HT-29 (cell line): ENCODE data around the gene ENOX1. TPM values are rescaled to one million over a fixed set of nuclear protein-coding genes. Genes with fewer than 3 reads are reported as not detected.

Source experiments
- DNase-seq: peaks from one replicate; pipeline ENCODE4 v3.0.0-alpha.2; 2015; ENCODE audit warnings: low spot score
- total RNA-seq: library from RNA; depleted of rRNA; stranded (reverse); fragments of >200 nt; shearing (Covaris generic); gene quantifications from 2 replicates; pipeline ENCODE4 v1.2.3, GENCODE V29; 2014

ENOX1 gene
- total RNA-seq, 1 experiment from 2014 or later: 0.10 TPM

DNA sequence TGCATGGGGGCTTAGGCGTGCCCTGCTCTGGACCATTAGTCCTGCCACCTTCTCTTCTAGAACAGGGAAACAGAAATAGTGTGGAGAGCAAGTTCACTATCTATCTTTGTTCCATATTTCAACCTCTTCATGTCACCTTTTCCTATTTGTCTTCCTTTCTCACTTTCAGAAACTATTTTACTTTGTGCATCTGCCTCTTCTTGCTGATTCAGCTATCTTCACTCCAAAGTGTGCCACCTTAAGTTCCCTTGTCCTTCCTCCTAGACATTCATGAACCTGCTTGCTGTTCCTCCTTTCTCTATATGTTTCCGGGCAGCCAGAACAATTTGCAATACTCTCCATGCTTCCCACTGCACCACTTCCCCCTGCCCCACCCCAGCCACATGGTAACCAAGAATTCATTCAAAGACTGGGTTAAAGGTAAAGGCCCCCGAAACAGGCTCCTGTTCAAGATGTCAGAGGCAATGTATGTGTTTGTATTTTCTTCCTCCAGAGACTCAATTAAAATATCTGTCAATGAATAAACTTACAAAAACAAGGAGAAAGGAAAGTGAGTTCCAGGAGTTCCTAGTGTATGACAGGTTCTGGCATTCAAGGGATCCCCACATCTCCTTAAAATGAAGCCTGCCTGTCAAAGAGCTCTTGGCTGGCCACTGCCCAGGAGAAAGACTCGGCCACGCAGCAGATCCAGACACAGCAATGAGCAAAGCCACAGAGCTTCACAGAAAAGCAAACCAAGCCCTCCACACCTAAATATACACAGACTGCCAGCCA lies 495.3 kb downstream of the ENOX1 start:
- no peak for DNase-seq

DNA sequence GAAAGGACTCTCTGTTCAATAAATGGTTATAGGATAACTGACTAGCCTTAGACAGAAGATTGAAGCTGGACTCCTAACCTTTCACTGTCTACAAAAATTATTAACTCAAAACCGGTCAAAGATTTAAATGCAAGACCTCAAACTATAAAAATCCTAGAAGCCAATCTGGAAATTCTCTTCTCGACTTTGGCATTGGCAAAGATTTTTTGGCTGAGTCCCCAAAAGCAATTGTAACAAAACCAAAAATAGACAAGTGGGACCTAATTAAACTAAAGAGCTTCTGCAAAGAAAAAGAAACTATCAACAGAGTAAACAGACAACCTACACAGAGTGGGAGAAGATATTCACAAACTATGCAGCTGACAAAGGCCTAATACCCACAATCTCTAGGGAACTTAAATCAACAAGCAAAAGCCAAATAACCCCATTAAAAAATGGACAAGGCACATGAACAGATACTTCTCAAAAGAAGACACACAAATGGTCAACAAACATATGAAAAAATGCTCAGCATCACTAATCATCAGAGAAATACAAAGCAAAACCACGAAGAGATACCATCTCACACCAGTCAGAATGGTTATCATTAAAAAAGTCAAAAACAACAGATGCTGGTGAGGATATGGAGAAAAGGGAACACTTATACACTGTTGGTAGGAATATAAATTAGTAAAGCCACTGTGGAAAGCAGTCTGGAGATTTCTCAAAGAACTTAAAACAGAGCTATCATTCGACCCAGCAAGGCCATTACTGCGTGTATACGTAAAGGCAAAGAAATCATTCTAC lies 497.1 kb downstream of the ENOX1 start:
- no peak for DNase-seq

DNA sequence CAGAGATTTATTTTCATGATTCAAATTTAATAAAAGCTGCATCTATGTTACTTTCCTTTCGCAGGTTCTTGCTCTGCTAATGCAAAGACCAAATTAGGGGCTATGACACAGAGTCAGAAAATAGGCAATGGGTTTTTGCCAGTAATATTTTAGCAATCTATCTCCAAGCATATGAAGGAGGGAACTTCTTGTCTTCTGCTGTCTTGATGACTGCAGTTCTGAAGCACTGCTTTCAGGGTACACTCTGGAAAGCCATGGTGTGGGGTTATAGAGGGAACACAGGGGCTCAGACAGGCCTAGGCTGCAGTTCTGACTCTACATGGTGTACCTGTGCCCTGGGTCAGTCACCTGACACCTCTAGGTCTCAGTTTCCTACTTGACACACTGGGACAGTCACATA lies 500.0 kb downstream of the ENOX1 start:
- no peak for DNase-seq

DNA sequence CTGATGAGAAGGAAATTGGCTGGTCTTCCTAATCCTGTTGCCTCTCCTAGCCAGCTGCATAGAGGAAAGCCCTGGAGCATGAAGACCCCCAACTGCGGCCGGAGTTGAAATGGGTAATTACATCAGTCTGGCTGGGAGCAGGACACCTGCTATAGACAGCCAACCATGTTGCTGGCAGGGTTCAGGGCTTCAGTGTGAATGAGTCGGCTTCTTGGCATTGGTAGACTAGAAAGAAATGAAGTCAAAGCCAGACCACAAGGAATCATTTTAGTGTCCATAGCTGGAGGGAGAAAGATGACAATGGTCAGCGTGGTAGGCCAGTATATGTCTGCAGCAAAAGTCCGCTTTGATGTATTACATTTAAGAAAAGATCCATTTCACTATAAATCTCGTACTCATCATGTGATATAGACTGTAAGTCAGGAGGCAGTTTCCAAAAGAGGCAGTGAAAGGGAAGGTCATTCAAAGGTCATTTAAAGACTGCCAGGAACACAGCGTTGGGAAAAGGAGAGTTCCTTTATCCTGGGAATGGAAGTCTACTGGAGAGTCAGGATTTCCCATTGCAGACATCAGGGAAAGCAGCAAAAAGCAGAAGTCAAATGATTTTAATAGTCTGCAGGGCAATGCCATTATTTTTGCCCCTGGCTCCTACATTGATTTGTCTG lies 500.7 kb downstream of the ENOX1 start:
- no peak for DNase-seq

DNA sequence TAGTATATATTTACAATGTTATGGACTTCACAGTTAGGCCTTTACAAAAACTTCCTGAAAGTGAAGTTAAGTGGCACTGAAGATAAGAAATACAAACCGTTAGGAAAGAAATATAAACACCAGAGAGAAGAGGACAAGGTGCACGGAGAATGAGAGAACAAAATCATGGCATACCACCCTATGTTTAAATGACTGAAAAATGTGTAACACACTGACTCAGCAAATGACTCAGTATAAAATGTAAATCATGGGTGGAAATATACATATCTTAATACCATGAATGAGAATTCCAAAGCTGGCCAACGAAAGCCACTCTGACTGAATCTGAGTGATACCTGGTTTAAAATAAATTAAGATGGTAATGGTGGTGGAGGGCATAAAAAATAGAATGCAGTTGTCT lies 502.6 kb downstream of the ENOX1 start:
- no peak for DNase-seq

DNA sequence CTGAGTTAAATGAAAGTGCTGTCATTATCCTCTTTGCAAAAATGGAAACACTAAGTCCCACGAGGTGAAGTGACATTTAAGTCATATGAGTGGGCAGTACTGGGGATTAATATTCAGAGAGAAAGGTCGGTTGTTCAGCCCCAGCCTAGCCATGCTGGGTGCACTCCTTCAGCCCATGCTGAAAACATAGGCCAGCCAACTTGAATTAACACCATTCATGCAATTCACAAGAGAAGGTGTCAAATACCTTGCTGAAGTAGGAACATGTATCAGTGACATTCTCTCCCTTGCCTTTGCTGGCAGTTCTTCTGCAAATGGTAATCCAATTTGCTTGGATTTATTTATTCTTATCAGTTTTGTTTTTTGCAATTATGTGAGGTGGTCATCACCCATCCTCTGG lies 507.1 kb downstream of the ENOX1 start:
- DNase-seq: no peak

DNA sequence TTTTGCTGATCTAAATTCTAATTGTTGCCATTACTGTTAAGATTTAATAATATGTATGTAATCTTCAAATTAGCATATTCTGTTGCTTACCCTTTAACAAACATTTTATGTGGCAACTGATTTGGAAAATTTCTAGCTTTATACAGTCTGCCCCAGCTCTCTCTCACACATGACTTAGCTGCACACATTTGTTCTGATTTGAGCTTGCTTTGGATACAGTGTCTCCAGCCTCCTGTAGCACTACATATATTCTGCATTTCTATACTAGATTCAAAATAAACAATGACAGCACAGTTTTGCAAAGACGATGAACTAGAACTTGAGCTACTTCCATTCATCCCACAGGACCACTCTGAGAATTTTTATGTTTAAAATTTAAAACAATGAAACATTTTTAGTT lies 508.6 kb downstream of the ENOX1 start:
- DNase-seq: no peak

DNA sequence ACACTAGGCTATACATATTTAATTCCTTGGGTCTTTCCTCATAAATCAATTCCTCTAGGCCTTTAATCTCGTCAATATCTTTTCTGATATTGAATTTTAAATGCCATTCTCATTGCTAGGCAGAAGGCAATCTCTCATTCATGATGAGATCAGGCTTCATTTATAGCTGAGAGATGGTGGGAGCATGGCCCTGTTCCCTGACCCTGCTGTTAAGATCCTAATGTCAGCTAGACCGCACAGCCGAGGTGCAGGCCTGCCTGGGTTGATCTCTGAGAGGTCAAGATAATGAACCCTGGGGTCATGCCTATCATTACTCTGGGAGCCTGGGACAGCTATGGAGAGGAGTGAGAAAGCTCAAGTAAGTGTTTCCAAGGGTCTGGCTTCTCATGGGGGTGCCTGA lies 509.6 kb downstream of the ENOX1 start:
- no peak for DNase-seq

DNA sequence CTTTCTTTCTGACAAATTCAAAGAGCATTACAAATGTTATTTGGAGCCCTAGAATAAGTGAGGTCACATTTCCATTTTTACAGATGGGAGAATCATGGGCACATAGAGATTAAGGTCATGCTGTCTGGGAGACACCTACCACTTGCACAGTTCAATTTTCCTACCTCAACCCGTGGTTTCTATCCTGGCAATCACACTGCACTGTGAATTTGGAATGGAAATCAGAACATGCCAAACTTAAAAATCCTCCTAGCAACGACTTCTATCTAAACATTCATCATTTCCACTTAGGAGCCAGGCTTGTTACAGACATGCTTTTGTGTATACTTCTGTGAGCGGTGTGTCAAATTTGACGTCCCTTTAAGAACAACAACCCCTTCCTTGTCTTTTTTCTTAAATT lies 511.9 kb downstream of the ENOX1 start:
- DNase-seq: no peak

DNA sequence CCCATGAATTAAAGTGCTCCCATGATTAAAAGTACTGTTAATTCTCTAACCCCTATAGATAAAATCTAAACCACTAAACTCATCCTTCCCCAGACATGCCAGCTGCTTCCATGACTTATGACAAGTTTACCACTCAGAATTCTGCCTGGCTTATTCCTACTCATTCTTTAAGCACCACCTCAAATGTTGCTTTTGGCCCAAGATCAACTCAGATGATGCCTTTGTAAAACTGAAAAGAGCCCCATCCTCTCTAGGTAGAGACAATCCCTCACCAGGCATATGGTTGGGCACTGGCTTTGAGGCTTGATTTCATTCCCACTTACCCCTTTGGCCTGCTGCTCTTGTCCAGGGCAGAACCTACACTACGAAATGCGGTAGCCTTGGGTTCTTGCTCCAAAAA lies 513.4 kb downstream of the ENOX1 start:
- no peak for DNase-seq

DNA sequence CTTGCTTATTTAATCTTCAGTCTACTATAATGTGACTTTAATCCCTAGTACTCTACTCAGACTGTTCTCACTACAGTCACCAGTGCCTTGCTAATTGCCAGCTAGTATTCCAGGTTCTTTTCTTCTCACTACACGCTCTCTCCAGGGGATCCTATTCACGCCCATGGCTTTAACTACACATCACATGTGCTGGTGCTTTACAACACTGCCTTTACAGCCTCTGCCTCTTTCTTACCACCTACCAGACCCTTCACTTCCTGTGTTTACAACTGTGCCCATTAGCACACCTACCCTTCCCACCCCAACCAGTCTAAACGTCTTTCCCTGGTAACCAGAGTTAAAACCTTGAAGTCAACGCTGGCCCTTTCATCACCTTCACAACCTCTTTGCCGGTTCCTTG lies 513.9 kb downstream of the ENOX1 start:
- DNase-seq: no peak

DNA sequence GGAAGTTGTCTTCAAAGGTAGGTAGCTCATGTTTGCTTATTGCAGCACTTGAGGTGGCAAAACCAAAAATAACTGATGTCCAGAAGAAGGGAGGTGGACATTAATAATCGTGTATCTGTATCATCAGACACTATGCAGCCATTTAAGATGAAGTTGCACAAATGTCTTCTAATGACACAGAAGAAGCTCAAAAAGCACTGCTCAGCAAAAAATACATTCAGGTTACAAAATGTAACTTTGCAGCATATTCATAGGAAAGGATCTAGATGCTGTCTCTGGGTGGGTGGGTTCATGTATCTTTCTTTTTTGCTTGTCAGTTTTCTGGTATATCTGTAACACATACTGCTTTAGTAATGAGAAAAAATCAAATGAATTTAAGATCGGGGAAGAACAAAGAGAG lies 515.6 kb downstream of the ENOX1 start:
- DNase-seq: no peak

DNA sequence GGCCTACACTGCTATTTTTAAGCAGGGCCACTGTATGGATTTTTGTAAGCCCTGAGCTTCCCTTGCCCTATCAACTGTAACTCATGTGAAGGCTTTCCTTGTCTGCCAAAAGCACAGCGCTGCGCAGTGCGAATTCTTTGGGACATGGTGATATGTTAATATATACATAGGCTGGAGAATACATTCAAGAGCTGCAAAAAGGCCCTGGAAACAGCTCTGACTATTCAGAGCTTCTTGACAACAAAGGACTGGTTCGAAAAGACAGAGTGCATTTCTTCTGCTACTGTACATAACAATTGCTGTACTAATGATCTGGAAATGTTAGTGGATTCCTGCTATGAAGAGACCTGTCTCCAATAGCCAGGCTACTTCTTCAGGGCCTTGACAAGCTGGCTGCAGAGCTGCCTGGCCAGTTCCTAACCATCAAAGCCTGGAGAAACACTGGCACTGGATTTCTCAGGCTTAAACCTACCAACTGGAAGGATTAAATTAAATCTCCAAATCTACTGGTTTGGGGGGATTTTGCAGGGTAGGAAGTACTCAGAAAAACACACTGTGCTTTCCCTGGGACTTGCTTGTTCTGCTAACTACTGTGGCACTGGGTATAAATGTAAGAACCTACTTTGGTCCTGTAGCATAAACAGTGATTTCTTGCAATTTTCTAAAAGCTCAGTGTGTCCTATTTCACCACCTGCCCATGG lies 516.5 kb downstream of the ENOX1 start:
- no peak for DNase-seq

DNA sequence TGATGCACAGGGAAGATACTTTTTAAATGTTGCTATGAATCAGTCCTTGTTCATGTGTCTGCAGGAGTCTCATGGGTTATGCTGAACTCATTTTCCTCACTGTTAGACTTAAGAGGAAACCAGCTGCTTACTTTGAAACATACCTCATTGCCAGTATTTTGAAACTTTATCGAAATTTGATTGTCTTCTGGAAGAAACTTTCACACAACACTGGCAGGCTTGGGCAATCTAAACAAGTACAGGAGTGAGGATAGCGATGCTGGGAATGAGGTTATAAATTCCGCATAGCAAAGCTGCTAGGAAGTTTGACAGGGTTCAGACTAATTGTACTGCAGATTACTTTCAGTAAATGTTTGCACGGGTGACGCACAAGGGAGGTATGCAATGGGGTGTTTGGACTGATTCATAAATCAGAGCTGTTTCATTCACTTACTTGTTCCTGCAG lies 517.7 kb downstream of the ENOX1 start:
- DNase-seq: peak; percentile 63

DNA sequence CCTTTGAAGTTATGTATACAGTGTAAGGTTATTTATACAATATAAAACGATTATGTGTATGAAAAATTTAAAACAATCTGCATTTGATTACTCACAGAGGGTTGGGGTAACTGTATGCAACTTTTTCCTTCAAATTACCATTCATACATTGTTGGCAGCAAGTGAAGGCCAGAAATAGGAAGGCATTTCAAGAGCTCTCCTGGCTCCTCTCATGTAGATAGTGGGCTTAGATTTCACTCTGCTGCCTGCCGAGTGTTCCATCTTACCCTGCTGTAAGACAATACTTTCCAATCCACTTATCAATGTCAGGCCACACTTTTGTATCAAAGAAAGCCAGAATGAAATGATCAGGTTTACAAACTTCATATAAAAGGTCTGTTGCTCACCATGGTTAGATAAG lies 518.1 kb downstream of the ENOX1 start:
- DNase-seq: peak; percentile 6

DNA sequence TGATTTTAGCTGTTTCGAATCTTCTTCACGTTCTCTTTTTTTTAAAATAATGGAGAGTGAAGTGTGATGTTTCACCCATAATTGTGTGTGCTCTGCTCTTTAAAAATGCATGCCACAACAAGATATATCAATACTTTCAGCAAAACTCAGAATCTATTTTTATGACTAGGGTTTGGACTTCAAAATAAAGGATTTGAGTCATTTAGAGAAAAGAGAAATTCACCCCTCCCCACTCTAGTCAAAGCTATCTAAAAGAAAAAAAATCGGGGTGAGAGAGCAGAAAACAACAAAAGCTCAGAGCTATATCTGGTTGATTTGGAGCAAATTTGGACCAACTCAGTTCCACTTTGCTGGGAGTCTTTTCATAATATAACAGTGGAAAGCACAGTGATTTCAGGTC lies 518.9 kb downstream of the ENOX1 start:
- no peak for DNase-seq

DNA sequence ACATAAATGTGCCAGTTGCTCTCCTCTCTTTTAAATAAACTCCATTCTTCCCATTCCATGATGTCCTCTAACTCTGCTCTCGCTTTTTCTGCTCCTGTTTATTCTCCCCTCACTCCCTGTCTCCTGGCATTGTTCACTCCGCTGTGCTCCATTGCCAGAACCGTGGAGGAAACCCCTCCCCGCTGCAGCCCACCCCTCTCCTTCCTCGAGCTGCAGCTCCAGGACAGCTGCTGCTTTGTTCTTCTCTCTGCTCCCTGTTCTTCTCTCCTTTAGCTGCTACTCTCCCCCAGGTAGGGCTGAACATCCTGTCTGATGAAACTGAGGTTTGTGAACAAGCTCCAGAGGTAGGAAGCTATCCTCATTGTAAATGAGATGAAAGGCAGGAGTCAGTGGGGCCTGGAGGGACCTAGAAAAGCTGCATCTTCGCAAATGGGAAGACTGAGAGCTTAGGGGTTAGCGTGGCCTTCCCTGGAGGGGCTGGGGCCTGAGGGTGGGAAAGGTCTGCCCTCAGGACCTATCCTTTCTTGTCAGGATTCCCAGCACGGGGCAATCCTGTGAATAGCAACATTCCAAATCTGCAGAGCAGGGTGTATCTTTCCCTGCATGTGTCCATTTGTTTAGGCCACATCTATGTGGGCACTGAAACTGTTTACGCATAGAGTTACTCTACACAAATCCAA lies 519.7 kb downstream of the ENOX1 start:
- DNase-seq: no peak

DNA sequence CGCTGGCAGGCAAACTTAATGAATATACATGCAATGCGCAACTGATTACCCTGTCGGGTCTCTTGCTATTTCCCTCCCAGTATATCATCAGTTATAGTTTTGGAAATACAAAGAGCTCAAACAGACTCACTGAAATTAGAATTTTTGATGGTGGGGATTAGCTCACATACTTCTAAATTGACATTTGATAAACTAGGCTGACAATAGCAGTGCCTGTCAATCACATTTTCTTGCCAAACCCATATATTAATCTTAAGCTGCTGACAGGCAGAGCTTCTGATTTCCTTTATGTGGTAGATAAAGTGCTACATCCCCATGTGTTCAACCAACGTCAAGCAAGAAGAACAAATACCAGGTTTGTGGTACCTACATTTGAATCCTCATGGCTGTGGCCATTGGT lies 521.7 kb downstream of the ENOX1 start:
- DNase-seq: no peak

DNA sequence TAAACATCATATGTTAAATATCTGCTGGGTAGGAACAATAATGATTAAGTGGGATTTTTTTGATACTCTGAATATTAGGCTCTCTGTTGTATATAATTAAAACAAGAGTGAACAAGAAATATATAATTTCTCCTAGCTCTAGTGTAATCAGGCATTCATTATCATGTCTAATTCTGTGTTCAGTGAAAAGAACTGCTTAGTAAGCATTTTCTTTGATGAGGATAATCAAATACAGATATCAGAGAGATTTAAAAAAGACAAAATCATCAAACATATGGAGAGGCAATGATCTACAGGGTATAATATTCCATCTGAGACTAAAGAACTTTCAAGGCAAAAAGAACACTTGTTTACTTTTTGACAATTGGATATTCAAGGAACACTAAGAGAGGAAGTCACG lies 522.3 kb downstream of the ENOX1 start:
- no peak for DNase-seq

DNA sequence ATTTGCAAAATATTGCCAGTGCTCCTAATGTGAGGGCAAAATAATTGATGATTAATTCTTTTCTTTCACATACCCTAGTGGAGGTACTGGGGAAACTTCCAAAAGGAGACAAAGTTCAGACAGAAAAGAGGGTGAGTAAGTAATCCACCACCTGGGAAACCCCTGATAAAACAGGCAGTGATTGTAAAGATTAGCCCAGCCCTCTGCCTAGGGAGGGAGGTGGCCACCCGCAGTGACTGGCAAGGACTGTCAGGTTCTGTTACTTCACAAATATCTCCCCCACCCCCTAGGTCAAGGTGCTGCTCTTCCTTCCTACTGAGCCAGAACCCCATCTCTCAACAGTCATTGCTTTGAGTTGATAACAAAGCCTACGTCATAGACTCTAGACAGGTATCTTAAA lies 523.7 kb downstream of the ENOX1 start:
- no peak for DNase-seq

DNA sequence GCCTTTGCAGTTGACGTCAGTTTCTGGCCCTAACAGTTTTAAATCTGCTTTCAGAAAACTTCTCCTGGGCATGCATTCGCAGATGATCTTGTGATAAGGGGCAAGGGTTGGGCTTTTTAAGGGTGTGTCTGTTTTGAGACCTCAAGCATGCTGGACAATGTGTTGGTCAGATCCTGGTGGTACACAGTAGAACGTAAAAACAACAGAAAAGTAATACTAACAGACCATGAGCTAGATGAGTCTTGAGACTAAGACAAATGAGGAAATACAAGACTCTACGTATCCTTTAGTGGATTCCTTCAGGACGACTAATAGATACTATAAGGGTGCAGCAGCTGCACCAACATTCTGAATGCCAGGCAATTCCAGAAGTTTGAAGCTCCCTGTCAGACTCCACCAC lies 525.8 kb downstream of the ENOX1 start:
- DNase-seq: no peak
